Neural cell (in vitro differentiated cells): Measurements from ENCODE around the gene ISL1. TPM values are rescaled to one million over a fixed set of nuclear protein-coding genes. Genes with fewer than 3 reads are reported as not detected.
A peak's percentile ranks its signal among the peaks of the same experiment; 100 is the strongest.

Experiments
- H2AFZ ChIP-seq: fragments of 200-600, 300-800 bp; sonication (generic), shearing (Covaris generic); 2 replicates; pipeline ENCODE4 v1.6.0; 2014; ENCODE audit warnings: low read depth, mild to moderate bottlenecking, antibody characterized with exemption, low read length, moderate library complexity
- H3F3A ChIP-seq: fragments of 200-600 bp; shearing (Covaris generic); 2 replicates; pipeline ENCODE4 v1.6.1; 2016; ENCODE audit warnings: mild to moderate bottlenecking, moderate library complexity, mixed read lengths, antibody characterized with exemption, low read length; ENCODE audit not compliant: insufficient read depth, poor library complexity, severe bottlenecking
- H3K27ac ChIP-seq: fragments of 200-600, 300-800 bp; sonication (generic), shearing (Covaris generic); 2 replicates; pipeline ENCODE4 v1.5.1; 2014; ENCODE audit warnings: mild to moderate bottlenecking, low read length, moderate library complexity
- H3K27me3 ChIP-seq: fragments of 300-800, 200-600 bp; sonication (generic), shearing (Covaris generic); 2 replicates; pipeline ENCODE4 v1.6.0; 2014; ENCODE audit warnings: mild to moderate bottlenecking, low read depth, low read length, moderate library complexity; ENCODE audit not compliant: insufficient read depth
- H3K36me3 ChIP-seq: fragments of 300-800, 200-600 bp; sonication (generic), shearing (Covaris generic); 2 replicates; pipeline ENCODE4 v1.5.1; 2014; ENCODE audit warnings: mild to moderate bottlenecking, antibody characterized with exemption, low read length, moderate library complexity; ENCODE audit not compliant: insufficient read depth
- H3K4me2 ChIP-seq: fragments of 300-800, 200-600 bp; sonication (generic), shearing (Covaris generic); 2 replicates; pipeline ENCODE4 v1.6.0; 2014; ENCODE audit warnings: mild to moderate bottlenecking, low read length
- H3K4me3 ChIP-seq: fragments of 300-800, 200-600 bp; sonication (generic), shearing (Covaris generic); 2 replicates; pipeline ENCODE4 v1.5.1; 2014; ENCODE audit warnings: mild to moderate bottlenecking, low read length, moderate library complexity
- H3K79me2 ChIP-seq: fragments of 200-600 bp; shearing (Covaris generic); replicated peaks from 2 replicates; pipeline ENCODE4 v1.6.0; 2014; ENCODE audit warnings: mild to moderate bottlenecking, low read length, moderate library complexity; ENCODE audit not compliant: insufficient read depth
- H3K9ac ChIP-seq: fragments of 300-800, 200-600 bp; sonication (generic), shearing (Covaris generic); 2 replicates; pipeline ENCODE4 v1.6.1; 2016; ENCODE audit warnings: mild to moderate bottlenecking, low read length, mixed read lengths
- H3K9me2 ChIP-seq: fragments of 200-600 bp; shearing (Covaris generic); 2 replicates; pipeline ENCODE4 v1.6.1; 2016; ENCODE audit warnings: mild to moderate bottlenecking, low read length, mixed read lengths; ENCODE audit not compliant: insufficient read depth
- H3K9me3 ChIP-seq: fragments of 200-600, 300-800 bp; sonication (generic), shearing (Covaris generic); 2 replicates; pipeline ENCODE4 v1.6.1; 2016; ENCODE audit warnings: mild to moderate bottlenecking, mixed run types, low read length, moderate library complexity, mixed read lengths
- H4K20me1 ChIP-seq: fragments of 200-600 bp; shearing (Covaris generic); 2 replicates; pipeline ENCODE4 v1.6.1; 2016; ENCODE audit warnings: mild to moderate bottlenecking, mixed run types; ENCODE audit not compliant: insufficient read depth
- CTCF ChIP-seq: fragments of 450-650 bp; IDR thresholded peaks from 2 replicates; pipeline ENCODE4 v1.5.1; 2014; ENCODE audit warnings: antibody characterized with exemption, mild to moderate bottlenecking, moderate library complexity; ENCODE audit not compliant: poor library complexity, severe bottlenecking
- EP300 ChIP-seq: fragments of 450-650 bp; conservative IDR thresholded peaks from 2 replicates; pipeline ENCODE4 v1.6.1; 2014; ENCODE audit warnings: antibody characterized with exemption, mild to moderate bottlenecking, moderate library complexity; ENCODE audit not compliant: poor library complexity, severe bottlenecking
- EZH2 ChIP-seq: fragments of 200-600, 300-800 bp; shearing (Covaris generic), sonication (generic); IDR thresholded peaks from 2 replicates; pipeline ENCODE4 v1.6.1; 2014; ENCODE audit warnings: antibody characterized with exemption, low read length, borderline replicate concordance, mild to moderate bottlenecking; ENCODE audit not compliant: insufficient read depth, poor library complexity, severe bottlenecking
- MXI1 ChIP-seq: fragments of 450-650 bp; conservative IDR thresholded peaks from 2 replicates; pipeline ENCODE4 v1.6.1; 2014; ENCODE audit warnings: antibody characterized with exemption, mild to moderate bottlenecking; ENCODE audit not compliant: poor library complexity, severe bottlenecking
- POLR2AphosphoS5 ChIP-seq: IDR thresholded peaks from 2 replicates; pipeline ENCODE4 v1.6.1; 2012
- RAD21 ChIP-seq: fragments of 450-650 bp; conservative IDR thresholded peaks from 2 replicates; pipeline ENCODE4 v1.6.1; 2014; ENCODE audit warnings: antibody characterized with exemption, mild to moderate bottlenecking, moderate library complexity
- SMC3 ChIP-seq: fragments of 450-650 bp; conservative IDR thresholded peaks from 2 replicates; pipeline ENCODE4 v1.6.1; 2014; ENCODE audit warnings: antibody characterized with exemption, mild to moderate bottlenecking, moderate library complexity; ENCODE audit not compliant: poor library complexity
- TAF1 ChIP-seq: IDR thresholded peaks from 2 replicates; pipeline ENCODE4 v1.6.1; 2012; ENCODE audit warnings: low read depth
- polyA plus RNA-seq: library from polyadenylated mRNA; depleted of rRNA; stranded (reverse); fragments of >200 nt; gene quantifications from 2 replicates; pipeline ENCODE4 v1.2.3, GENCODE V29; 2014
- TF ChIP-seq, protein P1 (sequence below): IDR thresholded peaks from 2 replicates; pipeline ENCODE4 v1.6.1; 2012; ENCODE audit warnings: borderline replicate concordance

ISL1 gene
- polyA plus RNA-seq, 1 donor from 2014 or later, result 27.6 TPM

DNA sequence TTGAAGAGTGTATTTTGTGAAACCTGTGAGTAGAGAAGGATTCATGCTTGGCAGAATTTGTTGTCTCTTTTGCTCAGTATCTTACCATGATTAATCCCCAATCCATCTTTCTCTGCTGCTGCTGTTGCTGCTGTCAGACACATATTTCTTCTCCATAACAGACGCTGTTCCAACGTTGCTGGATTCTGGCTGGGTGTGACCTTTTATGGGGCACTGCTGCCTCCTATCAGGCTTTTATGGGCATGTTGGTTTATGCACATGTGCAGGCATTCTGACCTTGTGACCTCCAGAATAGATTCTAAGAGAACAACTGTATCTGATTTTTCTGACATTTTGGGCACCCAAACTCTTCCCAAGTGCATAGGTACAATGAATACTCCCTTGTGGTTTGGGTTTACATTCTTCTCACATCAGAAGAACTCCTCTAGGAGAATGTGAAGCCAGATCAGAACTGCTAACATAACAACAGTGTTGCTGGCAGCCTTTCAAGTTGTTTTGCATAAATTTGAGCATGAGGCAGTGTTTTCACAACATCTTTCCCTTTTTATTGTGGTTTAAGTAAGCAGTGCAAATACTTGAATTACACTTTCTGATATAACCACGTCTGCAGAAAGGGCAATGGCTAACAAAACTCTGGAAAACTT lies 9.2 kb upstream of the ISL1 start:
- H3K4me2 ChIP-seq, result no peak overlapping the region
- no peaks in the 10 kb centered on the region for H3F3A ChIP-seq
- no peaks in the 10 kb centered on the region for H3K9me3 ChIP-seq
- no peak overlapping the region for H3K9ac ChIP-seq
- H3K27ac ChIP-seq, result no peak overlapping the region
- H4K20me1 ChIP-seq, result no peaks in the 10 kb centered on the region
- H3K36me3 ChIP-seq, result no peaks in the 10 kb centered on the region
- TF ChIP-seq POLR2AphosphoS5 (no peak), SMC3 (peak; percentile 19), CTCF (peak; percentile 40), EP300 (no peak), MXI1 (no peak), TAF1 (no peak), EZH2 (no peak), RAD21 (peak; percentile 47)
- TF ChIP-seq, protein P1, sequence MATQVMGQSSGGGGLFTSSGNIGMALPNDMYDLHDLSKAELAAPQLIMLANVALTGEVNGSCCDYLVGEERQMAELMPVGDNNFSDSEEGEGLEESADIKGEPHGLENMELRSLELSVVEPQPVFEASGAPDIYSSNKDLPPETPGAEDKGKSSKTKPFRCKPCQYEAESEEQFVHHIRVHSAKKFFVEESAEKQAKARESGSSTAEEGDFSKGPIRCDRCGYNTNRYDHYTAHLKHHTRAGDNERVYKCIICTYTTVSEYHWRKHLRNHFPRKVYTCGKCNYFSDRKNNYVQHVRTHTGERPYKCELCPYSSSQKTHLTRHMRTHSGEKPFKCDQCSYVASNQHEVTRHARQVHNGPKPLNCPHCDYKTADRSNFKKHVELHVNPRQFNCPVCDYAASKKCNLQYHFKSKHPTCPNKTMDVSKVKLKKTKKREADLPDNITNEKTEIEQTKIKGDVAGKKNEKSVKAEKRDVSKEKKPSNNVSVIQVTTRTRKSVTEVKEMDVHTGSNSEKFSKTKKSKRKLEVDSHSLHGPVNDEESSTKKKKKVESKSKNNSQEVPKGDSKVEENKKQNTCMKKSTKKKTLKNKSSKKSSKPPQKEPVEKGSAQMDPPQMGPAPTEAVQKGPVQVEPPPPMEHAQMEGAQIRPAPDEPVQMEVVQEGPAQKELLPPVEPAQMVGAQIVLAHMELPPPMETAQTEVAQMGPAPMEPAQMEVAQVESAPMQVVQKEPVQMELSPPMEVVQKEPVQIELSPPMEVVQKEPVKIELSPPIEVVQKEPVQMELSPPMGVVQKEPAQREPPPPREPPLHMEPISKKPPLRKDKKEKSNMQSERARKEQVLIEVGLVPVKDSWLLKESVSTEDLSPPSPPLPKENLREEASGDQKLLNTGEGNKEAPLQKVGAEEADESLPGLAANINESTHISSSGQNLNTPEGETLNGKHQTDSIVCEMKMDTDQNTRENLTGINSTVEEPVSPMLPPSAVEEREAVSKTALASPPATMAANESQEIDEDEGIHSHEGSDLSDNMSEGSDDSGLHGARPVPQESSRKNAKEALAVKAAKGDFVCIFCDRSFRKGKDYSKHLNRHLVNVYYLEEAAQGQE, result no peak
- H3K27me3 ChIP-seq, result peaks cover 24% of the 10 kb centered on the region
- H3K4me3 ChIP-seq, result no peak overlapping the region
- peaks cover 16% of the 10 kb centered on the region for H3K79me2 ChIP-seq
- no peak overlapping the region for H2AFZ ChIP-seq
- no peaks in the 10 kb centered on the region for H3K9me2 ChIP-seq

- Histone ChIP-seq H3K9me2 (no peaks in the 10 kb centered on the region), H4K20me1 (no peaks in the 10 kb centered on the region), H3K4me2 (no peak overlapping the region), H3K9ac (no peak overlapping the region), H3K9me3 (no peaks in the 10 kb centered on the region), H3K36me3 (no peaks in the 10 kb centered on the region), H2AFZ (no peak overlapping the region), H3K27me3 (peaks cover 35% of the 10 kb centered on the region), H3K79me2 (peaks cover 26% of the 10 kb centered on the region), H3K4me3 (no peak overlapping the region), H3F3A (no peaks in the 10 kb centered on the region), H3K27ac (no peak overlapping the region)
- no peak for TF ChIP-seq RAD21
These were observed 8.2 kb upstream of the ISL1 start for GRCh38 chr5:51375084-51375483.

GRCh38 chr5:51376509-51376908 lies 6.7 kb upstream of the ISL1 start:
- no peaks in the 10 kb centered on the region for H3K36me3 ChIP-seq
- no peaks in the 10 kb centered on the region for H3K9me3 ChIP-seq
- H2AFZ ChIP-seq, result no peak overlapping the region
- no peaks in the 10 kb centered on the region for H3F3A ChIP-seq
- H4K20me1 ChIP-seq, result no peaks in the 10 kb centered on the region
- TF ChIP-seq RAD21 (no peak), SMC3 (no peak), POLR2AphosphoS5 (no peak), TAF1 (no peak), MXI1 (no peak), CTCF (no peak), EP300 (no peak), EZH2 (no peak)
- TF ChIP-seq, protein P1, result no peak
- H3K9ac ChIP-seq, result peak overlapping the region; percentile 38
- H3K9me2 ChIP-seq, result no peaks in the 10 kb centered on the region
- peaks cover 48% of the 10 kb centered on the region for H3K27me3 ChIP-seq
- H3K27ac ChIP-seq, result no peak overlapping the region
- H3K79me2 ChIP-seq, result peaks cover 41% of the 10 kb centered on the region
- peak overlapping the region; percentile 82 for H3K4me3 ChIP-seq
- no peak overlapping the region for H3K4me2 ChIP-seq
